Endothelial cell (in vitro differentiated cells): ENCODE measurements around the gene ERO1B. TPM values are rescaled to one million over a fixed set of nuclear protein-coding genes. Genes with fewer than 3 reads are reported as not detected.

Experiments
- DNase-seq: peaks from one replicate; pipeline ENCODE4 v3.0.0; 2021; ENCODE audit warnings: low spot score
- H3K27ac Mint-ChIP-seq: one replicate; pipeline ENCODE4 v1.8.0; 2021; ENCODE audit warnings: mixed read lengths, inconsistent platforms; ENCODE audit not compliant: unreplicated experiment
- H3K27me3 Mint-ChIP-seq: one replicate; pipeline ENCODE4 v1.8.0; 2021; ENCODE audit warnings: mild to moderate bottlenecking, moderate library complexity, mixed read lengths, inconsistent platforms; ENCODE audit not compliant: unreplicated experiment
- H3K36me3 Mint-ChIP-seq: one replicate; pipeline ENCODE4 v1.8.0; 2021; ENCODE audit warnings: mild to moderate bottlenecking, low read depth, mixed read lengths, inconsistent platforms; ENCODE audit not compliant: unreplicated experiment
- H3K4me1 Mint-ChIP-seq: one replicate; pipeline ENCODE4 v1.8.0; 2021; ENCODE audit warnings: mild to moderate bottlenecking, mixed read lengths, inconsistent platforms; ENCODE audit not compliant: unreplicated experiment
- H3K4me3 Mint-ChIP-seq: one replicate; pipeline ENCODE4 v1.8.0; 2021; ENCODE audit warnings: mild to moderate bottlenecking, mixed read lengths, inconsistent platforms; ENCODE audit not compliant: unreplicated experiment
- H3K9me3 Mint-ChIP-seq: one replicate; pipeline ENCODE4 v1.8.0; 2021; ENCODE audit warnings: mixed read lengths, inconsistent platforms; ENCODE audit not compliant: unreplicated experiment
- total RNA-seq: library from RNA; stranded (reverse); fragmentation: NEBNext Ultra II Directional; extraction: Animal tissue kit (Norgen Biotek cat#: 25700); gene quantifications from one replicate; pipeline ENCODE4 v1.2.1, GENCODE V29; 2021; ENCODE audit not compliant: unreplicated experiment
- TF ChIP-seq, protein P1 (sequence below): fragments of 200-600 bp; sonication (generic); IDR thresholded peaks from one replicate; pipeline ENCODE4 v1.5.0; 2021; ENCODE audit warnings: antibody characterized with exemption; ENCODE audit not compliant: unreplicated experiment

The ERO1B gene
- total RNA-seq, 1 donor from 2014 or later: 6.8 TPM

DNA sequence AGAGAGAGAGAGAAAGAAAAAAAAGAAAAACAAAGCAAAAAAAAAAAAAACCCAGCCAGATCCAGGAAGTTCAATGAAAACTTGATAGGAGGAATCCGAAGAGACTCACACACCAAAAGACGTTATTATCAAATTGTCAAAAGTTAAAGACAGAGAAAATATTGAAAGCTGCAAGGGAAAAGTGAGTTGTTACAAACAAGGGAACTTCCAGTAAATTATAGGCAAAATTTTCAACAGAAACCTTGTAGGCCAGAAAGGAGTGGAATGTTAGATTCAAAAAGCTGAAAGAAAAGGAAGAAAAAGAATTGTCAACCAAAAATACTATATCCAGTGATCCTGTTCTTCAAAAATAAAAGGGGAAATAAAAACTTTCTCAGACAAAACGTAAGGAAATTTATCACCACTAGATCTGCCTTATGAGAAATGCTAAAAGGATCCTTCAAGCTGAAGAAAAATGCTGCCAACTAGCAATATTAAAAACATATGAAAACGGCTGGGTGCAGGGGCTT is 23.6 kb downstream of the ERO1B start:
- Mint-ChIP-seq H3K4me1 (no peaks in the 10 kb centered on the region), H3K36me3 (peaks cover 35% of the 10 kb centered on the region), H3K27ac (no peak overlapping the region), H3K4me3 (no peak overlapping the region), H3K9me3 (peaks cover 12% of the 10 kb centered on the region), H3K27me3 (peaks cover 2% of the 10 kb centered on the region)
- TF ChIP-seq, protein P1, sequence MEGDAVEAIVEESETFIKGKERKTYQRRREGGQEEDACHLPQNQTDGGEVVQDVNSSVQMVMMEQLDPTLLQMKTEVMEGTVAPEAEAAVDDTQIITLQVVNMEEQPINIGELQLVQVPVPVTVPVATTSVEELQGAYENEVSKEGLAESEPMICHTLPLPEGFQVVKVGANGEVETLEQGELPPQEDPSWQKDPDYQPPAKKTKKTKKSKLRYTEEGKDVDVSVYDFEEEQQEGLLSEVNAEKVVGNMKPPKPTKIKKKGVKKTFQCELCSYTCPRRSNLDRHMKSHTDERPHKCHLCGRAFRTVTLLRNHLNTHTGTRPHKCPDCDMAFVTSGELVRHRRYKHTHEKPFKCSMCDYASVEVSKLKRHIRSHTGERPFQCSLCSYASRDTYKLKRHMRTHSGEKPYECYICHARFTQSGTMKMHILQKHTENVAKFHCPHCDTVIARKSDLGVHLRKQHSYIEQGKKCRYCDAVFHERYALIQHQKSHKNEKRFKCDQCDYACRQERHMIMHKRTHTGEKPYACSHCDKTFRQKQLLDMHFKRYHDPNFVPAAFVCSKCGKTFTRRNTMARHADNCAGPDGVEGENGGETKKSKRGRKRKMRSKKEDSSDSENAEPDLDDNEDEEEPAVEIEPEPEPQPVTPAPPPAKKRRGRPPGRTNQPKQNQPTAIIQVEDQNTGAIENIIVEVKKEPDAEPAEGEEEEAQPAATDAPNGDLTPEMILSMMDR: no peak
- no peak for DNase-seq

DNA sequence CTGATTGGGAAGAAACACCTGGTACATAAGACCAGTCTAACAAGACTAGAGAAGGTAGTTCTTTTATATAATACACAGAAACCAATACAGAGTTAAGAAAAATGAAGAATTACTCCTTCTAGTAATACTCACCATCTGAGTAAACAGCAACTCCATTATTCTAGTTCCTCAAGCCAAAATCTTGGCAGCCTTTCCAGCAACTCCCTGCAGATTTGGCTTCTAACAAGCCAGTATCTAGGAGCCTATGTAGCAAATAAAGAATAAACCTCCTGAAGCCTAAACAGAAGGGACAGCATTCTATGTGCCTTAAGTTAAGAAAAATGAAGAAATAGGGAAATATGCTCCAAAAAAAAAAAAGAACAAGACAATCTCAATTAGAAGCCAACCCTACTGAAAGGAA is 24.5 kb downstream of the ERO1B start:
- H3K36me3 Mint-ChIP-seq: peaks cover 30% of the 10 kb centered on the region
- H3K4me1 Mint-ChIP-seq: no peaks in the 10 kb centered on the region
- no peak overlapping the region for H3K4me3 Mint-ChIP-seq
- TF ChIP-seq, protein P1: no peak
- H3K27me3 Mint-ChIP-seq: peaks cover 2% of the 10 kb centered on the region
- no peak for DNase-seq
- H3K27ac Mint-ChIP-seq: no peak overlapping the region
- H3K9me3 Mint-ChIP-seq: peaks cover 12% of the 10 kb centered on the region

DNA sequence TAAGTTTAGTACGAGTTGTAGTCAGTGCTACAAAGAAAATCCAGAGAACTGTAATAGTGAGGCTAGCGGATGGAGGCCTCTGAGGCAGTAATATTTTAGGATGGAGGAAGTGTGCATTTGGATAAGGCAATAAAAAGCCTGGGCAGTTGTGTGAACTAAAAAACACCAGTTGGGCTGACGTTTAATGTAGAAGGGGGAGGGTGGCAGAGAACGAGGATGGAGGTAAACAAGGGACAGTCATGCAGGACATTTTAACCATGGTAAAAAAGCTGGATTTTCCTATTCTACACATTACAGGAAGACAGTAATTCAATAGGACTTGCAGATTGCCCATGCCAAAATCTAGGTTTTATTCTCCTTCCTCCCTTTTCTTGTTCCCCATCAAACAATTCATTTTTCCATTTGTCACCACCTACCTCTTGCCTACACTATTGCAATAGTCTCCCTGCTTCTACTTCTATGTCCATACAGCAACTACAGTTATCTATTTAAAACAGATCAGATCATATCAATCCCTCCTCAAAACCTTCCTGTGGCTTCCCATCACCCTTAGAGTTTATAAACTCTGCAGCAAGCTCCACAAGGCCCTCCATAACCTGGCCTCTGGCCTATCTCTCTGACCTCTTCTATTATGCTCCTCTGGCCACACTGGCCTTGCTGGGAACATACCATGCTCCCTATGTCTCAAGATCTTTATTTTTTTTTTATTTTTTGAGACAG is 27.7 kb downstream of the ERO1B start:
- Mint-ChIP-seq H3K27ac (no peak overlapping the region), H3K9me3 (peaks cover 5% of the 10 kb centered on the region), H3K4me1 (no peaks in the 10 kb centered on the region), H3K36me3 (peaks cover 12% of the 10 kb centered on the region), H3K27me3 (peaks cover 2% of the 10 kb centered on the region), H3K4me3 (no peak overlapping the region)
- TF ChIP-seq, protein P1: no peak
- no peak for DNase-seq

DNA sequence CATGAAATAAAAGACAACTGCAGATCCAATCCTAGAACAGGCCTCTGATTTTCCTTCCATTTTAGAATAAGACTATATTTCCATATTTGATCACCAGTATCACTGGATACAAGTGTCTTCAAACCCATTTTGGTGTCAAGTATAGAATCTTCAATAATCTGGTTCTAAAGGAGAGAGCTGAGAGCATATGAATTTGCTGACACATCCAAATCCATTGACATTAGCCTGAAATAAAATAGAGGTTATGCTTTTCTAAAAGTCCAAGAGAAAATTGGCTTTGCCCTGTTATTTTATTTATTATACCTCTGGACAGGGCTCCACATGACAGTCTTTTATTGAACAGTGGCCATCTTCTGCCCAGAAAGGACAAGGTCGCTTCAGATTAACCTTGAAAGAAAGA is 28.6 kb downstream of the ERO1B start:
- H3K36me3 Mint-ChIP-seq: peaks cover 9% of the 10 kb centered on the region
- no peak for DNase-seq
- TF ChIP-seq, protein P1: no peak
- no peaks in the 10 kb centered on the region for H3K4me1 Mint-ChIP-seq
- H3K9me3 Mint-ChIP-seq: peaks cover 3% of the 10 kb centered on the region
- no peak overlapping the region for H3K4me3 Mint-ChIP-seq
- H3K27ac Mint-ChIP-seq: no peak overlapping the region
- H3K27me3 Mint-ChIP-seq: peaks cover 2% of the 10 kb centered on the region

DNA sequence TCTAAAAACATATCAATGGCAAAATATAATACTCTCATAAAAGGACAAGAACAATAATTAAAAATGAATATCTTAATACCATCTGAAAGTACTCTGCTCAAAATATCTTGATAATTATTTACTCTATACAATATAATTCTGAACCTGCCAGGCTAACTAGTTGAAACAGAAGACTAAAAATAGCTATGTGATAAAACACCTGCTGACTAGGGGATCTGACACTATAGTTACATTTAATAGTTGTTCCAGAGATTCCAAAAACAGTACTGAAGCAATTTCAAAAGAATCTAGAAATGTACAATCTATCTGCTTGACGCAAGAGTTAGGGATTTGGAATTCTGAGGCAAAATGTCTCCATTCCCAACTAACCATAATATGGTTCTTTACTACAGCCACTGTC is 30.2 kb downstream of the ERO1B start:
- Mint-ChIP-seq H3K9me3 (no peaks in the 10 kb centered on the region), H3K27me3 (peaks cover 2% of the 10 kb centered on the region), H3K4me3 (no peak overlapping the region), H3K36me3 (no peaks in the 10 kb centered on the region), H3K4me1 (no peaks in the 10 kb centered on the region), H3K27ac (no peak overlapping the region)
- DNase-seq: no peak
- TF ChIP-seq, protein P1: no peak
